ENCODE results near the gene BTBD7. TPM values are rescaled to one million over a fixed set of nuclear protein-coding genes. Genes with fewer than 3 reads are reported as not detected.

The BTBD7 gene
- total RNA-seq, 1 experiment from 2014 or later, result 30.1 TPM

DNA sequence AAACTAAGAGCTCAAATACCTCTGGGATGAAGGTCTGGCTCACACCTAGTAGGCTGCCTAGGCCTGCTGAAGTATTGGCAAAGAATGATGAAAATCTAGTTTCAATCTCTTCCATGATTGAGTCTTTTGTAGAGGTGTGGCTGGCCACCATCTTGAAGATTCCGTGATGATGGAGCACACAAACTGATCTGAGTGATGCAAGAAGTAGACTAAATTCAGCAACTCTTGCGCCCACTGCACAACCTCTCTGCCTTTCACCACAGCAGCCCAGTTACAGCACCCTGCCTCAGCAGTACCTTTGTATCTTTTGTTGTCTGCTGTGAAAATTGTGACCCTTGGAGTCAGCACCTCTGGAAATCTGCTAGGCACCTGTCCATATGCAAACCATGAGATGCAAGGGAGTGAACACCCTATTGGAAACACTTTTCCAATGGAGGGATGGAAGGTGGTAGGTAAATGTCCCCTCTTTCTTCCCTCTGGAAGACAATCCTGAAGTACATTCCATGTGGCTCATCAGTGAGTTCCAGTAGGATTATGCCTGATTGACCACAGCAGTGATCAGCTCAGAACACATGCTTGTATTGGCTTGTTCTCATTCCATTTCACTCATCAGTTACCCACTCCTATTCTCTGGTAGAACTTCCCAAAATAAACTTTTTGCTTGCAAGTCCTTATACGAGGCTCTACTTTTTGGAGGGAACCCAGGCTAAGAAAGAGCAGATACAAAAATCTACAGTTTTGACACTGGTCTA is 58.6 kb downstream of the BTBD7 start:
- no peak overlapping the region for H3K27ac ChIP-seq
- H3K4me2 ChIP-seq, result no peak overlapping the region
- no peaks in the 10 kb centered on the region for H3F3A ChIP-seq (ENCODE audit: insufficient read depth, low read depth)
- no peaks in the 10 kb centered on the region for H3K27me3 ChIP-seq (ENCODE audit: insufficient read depth, low read depth)
- H3K4me1 ChIP-seq (replicated peaks; ENCODE audit: insufficient read depth), result no peaks in the 10 kb centered on the region
- no peaks in the 10 kb centered on the region for H3K36me3 ChIP-seq (ENCODE audit: low read depth)
- no peaks in the 10 kb centered on the region for H3K79me2 ChIP-seq (ENCODE audit: low read depth)
- H3K4me3 ChIP-seq, result no peak overlapping the region
- no peaks in the 10 kb centered on the region for H4K20me1 ChIP-seq (ENCODE audit: insufficient read depth)
- TF ChIP-seq, protein P1, sequence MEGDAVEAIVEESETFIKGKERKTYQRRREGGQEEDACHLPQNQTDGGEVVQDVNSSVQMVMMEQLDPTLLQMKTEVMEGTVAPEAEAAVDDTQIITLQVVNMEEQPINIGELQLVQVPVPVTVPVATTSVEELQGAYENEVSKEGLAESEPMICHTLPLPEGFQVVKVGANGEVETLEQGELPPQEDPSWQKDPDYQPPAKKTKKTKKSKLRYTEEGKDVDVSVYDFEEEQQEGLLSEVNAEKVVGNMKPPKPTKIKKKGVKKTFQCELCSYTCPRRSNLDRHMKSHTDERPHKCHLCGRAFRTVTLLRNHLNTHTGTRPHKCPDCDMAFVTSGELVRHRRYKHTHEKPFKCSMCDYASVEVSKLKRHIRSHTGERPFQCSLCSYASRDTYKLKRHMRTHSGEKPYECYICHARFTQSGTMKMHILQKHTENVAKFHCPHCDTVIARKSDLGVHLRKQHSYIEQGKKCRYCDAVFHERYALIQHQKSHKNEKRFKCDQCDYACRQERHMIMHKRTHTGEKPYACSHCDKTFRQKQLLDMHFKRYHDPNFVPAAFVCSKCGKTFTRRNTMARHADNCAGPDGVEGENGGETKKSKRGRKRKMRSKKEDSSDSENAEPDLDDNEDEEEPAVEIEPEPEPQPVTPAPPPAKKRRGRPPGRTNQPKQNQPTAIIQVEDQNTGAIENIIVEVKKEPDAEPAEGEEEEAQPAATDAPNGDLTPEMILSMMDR (conservative IDR thresholded peaks at IDR 0.05), result no peak
- no peak for TF ChIP-seq EZH2 (IDR thresholded peaks at IDR 0.05; ENCODE audit: low read depth)
- intact Hi-C loops (cut with micrococcal nuclease; ENCODE audit: unreplicated experiment), result no loop called here
- DNase-seq, result no peak
- H3K9me2 ChIP-seq (ENCODE audit: insufficient read depth), result no peaks in the 10 kb centered on the region
- H3K9me3 ChIP-seq (ENCODE audit: insufficient read depth, low read depth), result no peaks in the 10 kb centered on the region
- no TSS peak for BruUV-seq (replicated peaks)
- H2AFZ ChIP-seq, result no peak overlapping the region
- CTCF ChIA-PET, result no interaction called here
- POLR2A ChIA-PET (ENCODE audit: unreplicated experiment), result no interaction called here

DNA sequence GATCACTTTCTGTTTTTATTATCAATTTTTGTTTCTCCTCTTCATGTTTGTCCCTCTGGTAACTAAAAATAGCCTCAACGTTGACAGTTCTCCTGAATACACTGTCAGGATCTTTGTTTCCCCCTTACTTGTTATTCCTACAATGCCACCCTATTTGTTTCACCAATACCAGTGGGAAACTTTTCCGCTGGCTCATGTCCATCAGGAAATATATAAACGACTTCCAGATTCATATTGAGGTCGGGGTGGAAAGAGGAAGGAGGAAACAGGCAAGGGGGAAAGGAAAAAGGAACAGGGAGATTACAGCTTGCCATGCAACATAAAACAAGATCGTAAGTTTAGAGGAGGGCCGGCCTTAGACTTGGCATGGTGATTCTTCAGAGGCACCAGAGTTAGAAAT is 61.7 kb downstream of the BTBD7 start:
- intact Hi-C loops (cut with micrococcal nuclease; ENCODE audit: unreplicated experiment), result no loop called here
- H2AFZ ChIP-seq, result no peak overlapping the region

DNA sequence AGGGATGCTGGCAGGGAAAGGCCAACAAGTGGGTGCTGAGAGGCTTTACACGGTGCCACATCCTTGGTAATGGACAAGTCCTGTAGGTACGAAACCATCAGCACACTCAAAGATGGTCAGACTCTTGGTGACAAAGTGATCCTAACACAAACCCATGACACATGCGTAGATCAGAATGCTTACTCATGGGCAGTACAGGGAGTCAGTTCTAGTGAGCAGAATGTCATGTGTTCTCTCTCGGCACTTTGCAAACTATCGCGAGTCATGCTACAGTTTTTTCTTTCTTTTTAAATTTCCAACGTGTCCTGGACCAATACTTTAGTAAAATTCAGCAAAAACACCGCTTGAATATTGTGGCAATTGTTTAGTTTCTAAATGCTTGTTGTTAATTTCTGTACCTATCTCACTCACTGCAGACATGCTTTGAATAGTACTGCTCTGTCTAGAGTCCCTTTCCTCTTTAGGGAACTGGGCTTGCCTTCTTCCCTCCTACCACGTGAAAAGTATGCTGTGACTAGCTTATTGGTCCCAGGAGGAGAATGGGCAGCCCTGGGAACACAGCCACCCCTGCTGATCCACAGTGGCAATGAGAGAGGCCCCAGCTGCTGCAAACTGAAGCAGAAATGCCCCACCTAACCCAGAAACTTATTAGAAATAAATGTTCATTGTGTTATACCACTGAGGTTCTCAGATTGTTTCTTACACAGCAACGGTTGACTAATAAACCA is 63.3 kb downstream of the BTBD7 start:
- Histone ChIP-seq H3K27me3 (ENCODE audit: insufficient read depth, low read depth) (no peaks in the 10 kb centered on the region), H2AFZ (no peak overlapping the region), H3K9me3 (ENCODE audit: insufficient read depth, low read depth) (no peaks in the 10 kb centered on the region), H3F3A (ENCODE audit: insufficient read depth, low read depth) (no peaks in the 10 kb centered on the region), H3K4me1 (replicated peaks; ENCODE audit: insufficient read depth) (no peaks in the 10 kb centered on the region), H3K9me2 (ENCODE audit: insufficient read depth) (no peaks in the 10 kb centered on the region), H4K20me1 (ENCODE audit: insufficient read depth) (no peaks in the 10 kb centered on the region), H3K4me3 (no peak overlapping the region), H3K4me2 (no peak overlapping the region), H3K27ac (no peak overlapping the region), H3K36me3 (ENCODE audit: low read depth) (no peaks in the 10 kb centered on the region), H3K79me2 (ENCODE audit: low read depth) (0 out of 2 replicates have a peak, but pooled peaks cover 2% of the 10 kb centered on the region)
- no TSS peak for BruUV-seq (replicated peaks)
- ChIA-PET POLR2A (ENCODE audit: unreplicated experiment) (no interaction called here), CTCF (no interaction called here)
- DNase-seq, result no peak
- intact Hi-C loops (cut with micrococcal nuclease; ENCODE audit: unreplicated experiment), result no loop called here
- TF ChIP-seq, protein P1 (conservative IDR thresholded peaks at IDR 0.05), result no peak
- TF ChIP-seq EZH2 (IDR thresholded peaks at IDR 0.05; ENCODE audit: low read depth), result no peak

More for the DNA sequence above, 61.7 kb downstream of the BTBD7 start:
- Histone ChIP-seq H3K27me3 (ENCODE audit: insufficient read depth, low read depth) (no peaks in the 10 kb centered on the region), H3K4me3 (no peak overlapping the region), H3K79me2 (ENCODE audit: low read depth) (0 out of 2 replicates have a peak, but pooled peaks cover 2% of the 10 kb centered on the region), H3K9me3 (ENCODE audit: insufficient read depth, low read depth) (no peaks in the 10 kb centered on the region), H3K9me2 (ENCODE audit: insufficient read depth) (no peaks in the 10 kb centered on the region), H3F3A (ENCODE audit: insufficient read depth, low read depth) (no peaks in the 10 kb centered on the region), H3K27ac (no peak overlapping the region), H3K36me3 (ENCODE audit: low read depth) (no peaks in the 10 kb centered on the region), H4K20me1 (ENCODE audit: insufficient read depth) (no peaks in the 10 kb centered on the region), H3K4me2 (no peak overlapping the region), H3K4me1 (replicated peaks; ENCODE audit: insufficient read depth) (no peaks in the 10 kb centered on the region)
- CTCF ChIA-PET, result no interaction called here
- POLR2A ChIA-PET (ENCODE audit: unreplicated experiment), result no interaction called here
- TF ChIP-seq, protein P1 (conservative IDR thresholded peaks at IDR 0.05), result no peak
- TF ChIP-seq EZH2 (IDR thresholded peaks at IDR 0.05; ENCODE audit: low read depth), result no peak
- no TSS peak for BruUV-seq (replicated peaks)
- no peak for DNase-seq
